HCT116 (cell line): ENCODE data around the gene GOLGA6L22. TPM values are rescaled to one million over a fixed set of nuclear protein-coding genes. Genes with fewer than 3 reads are reported as not detected.
"Not testable (repeated sequence)": the region's sequence is repeated elsewhere in the genome, so short reads cannot be mapped to it uniquely, and the experiment has no call there.

ENCODE experiments used
- ATAC-seq: fragments of 200-7000 bp; cut with Tn5 transposase; 2 replicates; pipeline ENCODE4 v1.9.1; 2020; ENCODE audit warnings: mild to moderate bottlenecking, moderate library complexity
- BruUV-seq: library from RNA; stranded (reverse); fragments of 400-500 nt; replicated peaks from 2 replicates; lab custom pipeline; 2021; lab: Mats Ljungman, UMichigan
- CTCF ChIA-PET: fragments of 300-600 bp; sonication (Branson Sonifier 250); formaldehyde crosslinking; loops from one replicate; lab custom pipeline; 2021; ENCODE audit warnings: antibody characterized with exemption; lab: Charles Lee
- POLR2A ChIA-PET: fragments of 300-600, 350-600 bp; sonication (Branson Sonifier 250); formaldehyde crosslinking; loops from one replicate; lab custom pipeline; 2021; ENCODE audit warnings: antibody characterized with exemption; lab: Charles Lee
- RAD21 ChIA-PET, 2 experiments: fragments of 300-600 bp; sonication (Branson Sonifier 250); formaldehyde crosslinking; loops; one replicate each; lab custom pipeline; 2023; ENCODE audit warnings: low total read pairs in 2 of 2; ENCODE audit not compliant: uncharacterized antibody in 2 of 2, unreplicated experiment in 2 of 2, low non-redundant PET in 1 of 2; lab: Charles Lee
- DNase-seq: peaks from one replicate; pipeline ENCODE4 v3.0.0-alpha.2; 2010; ENCODE audit warnings: low read depth, low spot score
- H2AFZ ChIP-seq: fragments of 200-600 bp; shearing (Covaris generic), sonication (generic); 2 replicates; pipeline ENCODE4 v1.6.1; 2017; ENCODE audit warnings: low read depth, mixed run types, mixed read lengths, antibody characterized with exemption, low read length; ENCODE audit not compliant: poor library complexity, severe bottlenecking
- H3K27ac ChIP-seq: 2 replicates; pipeline ENCODE4 v1.5.1; 2012; ENCODE audit warnings: low read depth, low read length
- H3K27me3 ChIP-seq: fragments of 200-600 bp; sonication (generic); 2 replicates; pipeline ENCODE4 v1.6.1; 2016; ENCODE audit warnings: mixed run types, low read length, mixed read lengths; ENCODE audit not compliant: insufficient read depth
- H3K36me3 ChIP-seq, 2 experiments: fragments of 200-500 bp in 1 of 2; fragments of 200-600 bp in 1 of 2; sonication (Bioruptor generic) in 1 of 2; sonication (generic) in 1 of 2; 2 replicates each; pipeline versions ENCODE4 v1.5.1 to v1.6.1; 2014 to 2016; ENCODE audit warnings: low read length in 2 of 2, inconsistent platforms in 1 of 2, mixed read lengths in 1 of 2, mixed run types in 1 of 2; ENCODE audit not compliant: insufficient read depth in 2 of 2, control insufficient read depth in 1 of 2
- H3K4me1 ChIP-seq, 2 experiments: fragments of 200-600 bp in 1 of 2; sonication (generic) in 1 of 2; 2 replicates each; pipeline versions ENCODE4 v1.5.1 to v1.6.1; 2012 to 2017; ENCODE audit warnings: low read length in 2 of 2, inconsistent platforms in 1 of 2, mild to moderate bottlenecking in 1 of 2, mixed read lengths in 1 of 2, mixed run types in 1 of 2, moderate library complexity in 1 of 2; ENCODE audit not compliant: insufficient read depth in 2 of 2, control insufficient read depth in 1 of 2
- H3K4me2 ChIP-seq: fragments of 200-600 bp; sonication (generic); 2 replicates; pipeline ENCODE4 v1.6.1; 2017; ENCODE audit warnings: mixed run types, low read length, mixed read lengths
- H3K4me3 ChIP-seq, 2 experiments: fragments of 200-600 bp in 1 of 2; sonication (generic) in 1 of 2; replicated peaks in 1 of 2; 2 replicates each; pipeline ENCODE4 v1.5.1; 2011 to 2016; ENCODE audit warnings: low read length in 2 of 2, control low read depth in 1 of 2, low read depth in 1 of 2, mild to moderate bottlenecking in 1 of 2, mixed read lengths in 1 of 2, mixed run types in 1 of 2
- H3K79me2 ChIP-seq: fragments of 200-600 bp; sonication (generic); 2 replicates; pipeline ENCODE4 v1.6.1; 2017; ENCODE audit warnings: mild to moderate bottlenecking, mixed run types, low read length, moderate library complexity, mixed read lengths; ENCODE audit not compliant: insufficient read depth
- H3K9ac ChIP-seq: fragments of 200-600 bp; sonication (generic); 2 replicates; pipeline ENCODE4 v1.6.1; 2016; ENCODE audit warnings: low read length, mixed read lengths
- H3K9me2 ChIP-seq: fragments of 200-600 bp; sonication (generic), shearing (Covaris generic); 2 replicates; pipeline ENCODE4 v1.6.1; 2017; ENCODE audit warnings: mixed run types, mild to moderate bottlenecking, moderate library complexity; ENCODE audit not compliant: insufficient read depth
- H3K9me3 ChIP-seq, 2 experiments: fragments of 200-500 bp in 1 of 2; fragments of 200-600 bp in 1 of 2; sonication (Bioruptor generic) in 1 of 2; sonication (generic) in 1 of 2; 2 replicates each; pipeline ENCODE4 v1.6.1; 2014 to 2017; ENCODE audit warnings: low read length in 2 of 2, mixed read lengths in 2 of 2, inconsistent platforms in 1 of 2, low read depth in 1 of 2, mild to moderate bottlenecking in 1 of 2, mixed run types in 1 of 2, moderate library complexity in 1 of 2; ENCODE audit not compliant: control insufficient read depth in 1 of 2, insufficient read depth in 1 of 2
- H4K20me1 ChIP-seq: fragments of 200-600 bp; sonication (generic), shearing (Covaris generic); 2 replicates; pipeline ENCODE4 v1.6.1; 2017; ENCODE audit warnings: mixed run types, mild to moderate bottlenecking, moderate library complexity; ENCODE audit not compliant: insufficient read depth
- intact Hi-C: fragments of 100-400 bp; cut with micrococcal nuclease; formaldehyde crosslinking; loops from 2 replicates; pipeline ENCODE4 v1.10.0; 2022
- total RNA-seq: library from RNA; stranded (reverse); gene quantifications from one replicate; pipeline ENCODE4 v1.2.1, GENCODE V29; 2021; ENCODE audit not compliant: unreplicated experiment

Gene GOLGA6L22
- total RNA-seq, 1 experiment from 2014 or later = not detected

- H3K4me2 ChIP-seq, POLR2A ChIA-PET, intact Hi-C loops, H3K4me3 ChIP-seq, H3K9ac ChIP-seq, RAD21 ChIA-PET, H3K36me3 ChIP-seq, H3K9me3 ChIP-seq, H3K79me2 ChIP-seq, CTCF ChIA-PET, H3K4me1 ChIP-seq, DNase-seq, H2AFZ ChIP-seq, H4K20me1 ChIP-seq, H3K27me3 ChIP-seq, ATAC-seq, H3K27ac ChIP-seq, H3K9me2 ChIP-seq, BruUV-seq: not testable (repeated sequence)
Measured at GRCh38 chr15:22418666-22419065, 40.0 kb upstream of the GOLGA6L22 start.

- RAD21 ChIA-PET, H3K4me2 ChIP-seq, intact Hi-C loops, CTCF ChIA-PET, DNase-seq, H3K79me2 ChIP-seq, BruUV-seq, H3K36me3 ChIP-seq, H3K9me3 ChIP-seq, H3K9me2 ChIP-seq, H3K4me1 ChIP-seq, H4K20me1 ChIP-seq, H3K9ac ChIP-seq, H3K27ac ChIP-seq, H2AFZ ChIP-seq, H3K27me3 ChIP-seq, H3K4me3 ChIP-seq, POLR2A ChIA-PET: not testable (repeated sequence)
- ATAC-seq = peak; percentile 80
Measured at GRCh38 chr15:22420340-22420739, 38.4 kb upstream of the GOLGA6L22 start.

GRCh38 chr15:22429426-22429825, 29.3 kb upstream of the GOLGA6L22 start:
- H3K36me3 ChIP-seq, H3K4me3 ChIP-seq, POLR2A ChIA-PET: not testable (repeated sequence)

DNA sequence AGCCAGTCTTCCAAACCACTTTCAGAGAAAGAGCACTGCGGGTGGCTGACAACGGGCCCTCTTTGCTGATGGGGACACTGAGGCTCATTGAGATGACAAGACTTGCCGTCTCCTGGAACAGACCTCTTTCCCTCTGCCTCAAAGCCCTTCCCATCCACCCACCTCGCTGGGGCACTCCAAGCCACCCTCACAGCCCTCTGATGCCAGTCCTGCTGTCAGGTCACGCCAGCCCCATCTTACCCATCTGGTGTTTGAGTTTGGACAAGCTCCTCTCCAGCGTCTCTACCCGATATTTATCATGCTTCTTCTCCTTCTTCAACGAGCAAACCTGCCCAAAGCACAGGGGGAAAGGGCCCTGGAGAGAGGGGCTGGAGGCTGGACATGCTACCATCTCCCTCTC, 27.0 kb upstream of the GOLGA6L22 start:
- H3K9me2 ChIP-seq, RAD21 ChIA-PET, H3K4me3 ChIP-seq, POLR2A ChIA-PET, H3K4me2 ChIP-seq, CTCF ChIA-PET, H3K9me3 ChIP-seq, H3K36me3 ChIP-seq, DNase-seq, H4K20me1 ChIP-seq, ATAC-seq, H3K79me2 ChIP-seq, H3K27me3 ChIP-seq, H3K4me1 ChIP-seq, H2AFZ ChIP-seq, BruUV-seq, H3K9ac ChIP-seq, H3K27ac ChIP-seq, intact Hi-C loops: not testable (repeated sequence)

More at GRCh38 chr15:22429426-22429825, 29.3 kb upstream of the GOLGA6L22 start:
- H3K79me2 ChIP-seq, ATAC-seq, BruUV-seq, RAD21 ChIA-PET, H2AFZ ChIP-seq, H4K20me1 ChIP-seq, H3K9ac ChIP-seq, H3K9me3 ChIP-seq, H3K4me2 ChIP-seq, H3K9me2 ChIP-seq, intact Hi-C loops, H3K27me3 ChIP-seq, CTCF ChIA-PET, H3K27ac ChIP-seq, DNase-seq, H3K4me1 ChIP-seq: not testable (repeated sequence)
